HEK293 (cell line): ENCODE measurements around the gene LMF1.

Source experiments
- CTCF ChIP-seq: fragments of 450-650 bp; formaldehyde crosslinking; IDR thresholded peaks from 2 replicates; pipeline ENCODE4 v1.5.1; 2016; ENCODE audit warnings: missing biosample characterization, missing genetic modification characterization
- PRDM1 ChIP-seq: fragments of 450-650 bp; formaldehyde crosslinking; IDR thresholded peaks from 2 replicates; pipeline ENCODE4; 2016; ENCODE audit warnings: missing biosample characterization, missing genetic modification characterization
- SCRT2 ChIP-seq: fragments of 450-650 bp; formaldehyde crosslinking; IDR thresholded peaks from 2 replicates; pipeline ENCODE4 v1.5.1; 2016; ENCODE audit warnings: missing biosample characterization, missing genetic modification characterization
- SP2 ChIP-seq: fragments of 450-650 bp; formaldehyde crosslinking; IDR thresholded peaks from 2 replicates; pipeline ENCODE4 v1.5.1; 2016; ENCODE audit warnings: missing biosample characterization, missing genetic modification characterization
- TCF7L2 ChIP-seq: IDR thresholded peaks from 2 replicates; pipeline ENCODE4 v1.6.1; 2011; ENCODE audit warnings: low read depth, mild to moderate bottlenecking, inconsistent platforms, low read length, moderate library complexity, borderline replicate concordance
- YY1 ChIP-seq: fragments of 450-650 bp; formaldehyde crosslinking; IDR thresholded peaks from 2 replicates; pipeline ENCODE4 v1.5.1; 2018; ENCODE audit warnings: missing biosample characterization, missing genetic modification characterization
- ZBTB44 ChIP-seq: fragments of 450-650 bp; IDR thresholded peaks from 2 replicates; pipeline ENCODE4 v1.5.1; 2018; ENCODE audit warnings: missing biosample characterization, mild to moderate bottlenecking, missing genetic modification characterization
- ZNF10 ChIP-seq: fragments of 450-650 bp; formaldehyde crosslinking; IDR thresholded peaks from 2 replicates; pipeline ENCODE4 v1.5.1; 2017; ENCODE audit warnings: missing biosample characterization, missing genetic modification characterization
- ZNF239 ChIP-seq: fragments of 450-650 bp; formaldehyde crosslinking; IDR thresholded peaks from 2 replicates; pipeline ENCODE4 v1.5.1; 2016; ENCODE audit warnings: missing biosample characterization, missing genetic modification characterization
- ZNF335 ChIP-seq: fragments of 450-650 bp; formaldehyde crosslinking; conservative IDR thresholded peaks from 2 replicates; pipeline ENCODE4 v1.5.1; 2016; ENCODE audit warnings: missing biosample characterization, missing genetic modification characterization
- ZNF416 ChIP-seq: fragments of 450-650 bp; formaldehyde crosslinking; IDR thresholded peaks from 2 replicates; pipeline ENCODE4 v1.5.1; 2016; ENCODE audit warnings: missing biosample characterization, missing genetic modification characterization
- ZNF645 ChIP-seq: fragments of 450-650 bp; formaldehyde crosslinking; IDR thresholded peaks from 2 replicates; pipeline ENCODE4; 2016; ENCODE audit warnings: missing biosample characterization, missing genetic modification characterization
- TF ChIP-seq, protein P1 (sequence below): fragments of 450-650 bp; formaldehyde crosslinking; IDR thresholded peaks from 2 replicates; pipeline ENCODE4 v1.5.1; 2016; ENCODE audit warnings: missing biosample characterization, missing genetic modification characterization

GRCh38 chr16:935684-936083 lies 35.1 kb downstream of the LMF1 start:
- TF ChIP-seq ZNF335, result no peak
- no peak for TF ChIP-seq PRDM1 (tag by site-specific recombination)
- no peak for TF ChIP-seq CTCF (tag by site-specific recombination)
- no peak for TF ChIP-seq ZNF416 (tag by site-specific recombination)
- no peak for TF ChIP-seq ZNF239
- TF ChIP-seq ZNF645 (tag by site-specific recombination), result no peak
- TF ChIP-seq SP2, result no peak
- no peak for TF ChIP-seq ZBTB44 (tag by site-specific recombination)
- no peak for TF ChIP-seq YY1 (tag by site-specific recombination)
- no peak for TF ChIP-seq ZNF10 (tag by site-specific recombination)
- no peak for TF ChIP-seq TCF7L2
- no peak for TF ChIP-seq SCRT2
- TF ChIP-seq, protein P1, sequence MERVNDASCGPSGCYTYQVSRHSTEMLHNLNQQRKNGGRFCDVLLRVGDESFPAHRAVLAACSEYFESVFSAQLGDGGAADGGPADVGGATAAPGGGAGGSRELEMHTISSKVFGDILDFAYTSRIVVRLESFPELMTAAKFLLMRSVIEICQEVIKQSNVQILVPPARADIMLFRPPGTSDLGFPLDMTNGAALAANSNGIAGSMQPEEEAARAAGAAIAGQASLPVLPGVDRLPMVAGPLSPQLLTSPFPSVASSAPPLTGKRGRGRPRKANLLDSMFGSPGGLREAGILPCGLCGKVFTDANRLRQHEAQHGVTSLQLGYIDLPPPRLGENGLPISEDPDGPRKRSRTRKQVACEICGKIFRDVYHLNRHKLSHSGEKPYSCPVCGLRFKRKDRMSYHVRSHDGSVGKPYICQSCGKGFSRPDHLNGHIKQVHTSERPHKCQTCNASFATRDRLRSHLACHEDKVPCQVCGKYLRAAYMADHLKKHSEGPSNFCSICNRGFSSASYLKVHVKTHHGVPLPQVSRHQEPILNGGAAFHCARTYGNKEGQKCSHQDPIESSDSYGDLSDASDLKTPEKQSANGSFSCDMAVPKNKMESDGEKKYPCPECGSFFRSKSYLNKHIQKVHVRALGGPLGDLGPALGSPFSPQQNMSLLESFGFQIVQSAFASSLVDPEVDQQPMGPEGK (tag by site-specific recombination), result no peak
